Measurements from ENCODE around the gene AAMDC.

Gene AAMDC

DNA sequence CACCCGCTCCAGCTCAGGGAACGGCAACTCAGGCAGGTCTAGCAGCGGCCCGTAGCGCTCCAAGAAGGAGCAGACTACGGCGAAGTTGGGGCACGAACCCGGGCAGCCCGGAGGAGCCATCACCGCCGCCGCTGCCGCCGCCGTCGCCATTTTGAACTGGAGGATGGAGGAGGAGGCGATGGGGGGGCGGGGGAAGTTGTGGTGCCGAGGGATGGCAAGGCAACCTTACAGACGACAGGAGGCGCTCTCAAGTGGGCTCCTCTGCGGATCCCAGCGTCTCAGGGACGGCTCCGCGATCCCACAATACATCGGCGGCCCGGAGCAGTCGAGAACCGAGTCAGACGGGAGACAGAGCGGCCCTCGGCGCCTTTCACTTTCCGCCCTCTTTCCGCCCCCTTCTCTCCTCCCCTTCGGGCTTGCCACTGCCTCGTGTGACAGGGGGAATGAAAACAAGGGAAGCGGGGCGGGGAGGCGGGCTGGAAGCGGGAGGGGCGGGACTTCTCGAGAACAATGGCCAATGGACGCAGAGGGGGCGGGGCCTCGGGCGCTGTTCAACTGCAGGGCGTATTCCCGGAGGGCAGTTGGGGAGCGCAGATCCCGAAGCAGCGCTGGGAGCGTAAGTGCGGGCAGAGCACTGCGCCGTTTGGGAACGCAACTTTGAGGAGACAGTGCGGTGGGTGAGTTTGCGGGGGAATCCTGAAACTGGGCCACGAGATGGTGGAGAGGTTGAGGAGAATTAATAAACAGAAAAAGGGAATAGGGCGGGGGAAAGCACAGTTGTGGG is at the start of gene AAMDC, which contains the start of gene RSF1:
AAMDC (plus strand) TSS at position 580 of the 784 bp plus-strand sequence. CDS start 21,353 bp downstream, outside the sequence.
RSF1 (minus strand) TSS at position 158 of the 784 bp plus-strand sequence; CDS start at position 150, 8 bp downstream.
- Histone ChIP-seq H3F3A (ENCODE audit: insufficient read depth) (peaks cover 3% of the 10 kb centered on the region; the same call in 1 of the 2 replicates), H3K4me3 (ENCODE audit: insufficient read depth, low read length, poor library complexity, severe bottlenecking) (peak within 1 kb of the TSS; percentile 95), H2AFZ (ENCODE audit: low read depth, low read length, severe bottlenecking) (peak within 1 kb of the TSS; percentile 75), H4K20me1 (ENCODE audit: low read depth, low read length) (peaks cover 17% of the 10 kb centered on the region), H3K79me2 (ENCODE audit: insufficient read depth, low read length) (peaks cover 46% of the 10 kb centered on the region), H3K27me3 (ENCODE audit: low read length) (no peaks in the 10 kb centered on the region), H3K27ac (ENCODE audit: low read depth, low read length) (peak within 1 kb of the TSS; percentile 80), H3K9me2 (replicated peaks; ENCODE audit: insufficient read depth, low read length) (no peaks in the 10 kb centered on the region), H3K9me3 (ENCODE audit: insufficient read depth, low read length) (no peaks in the 10 kb centered on the region), H3K9ac (ENCODE audit: low read length) (peak within 1 kb of the TSS; percentile 98), H3K36me3 (ENCODE audit: low read length) (peaks cover 6% of the 10 kb centered on the region; the same call in 1 of the 2 replicates), H3K4me2 (ENCODE audit: low read depth, low read length, poor library complexity, severe bottlenecking) (peak within 1 kb of the TSS; percentile 88)
- TF ChIP-seq EZH2phosphoT487 (conservative IDR thresholded peaks at IDR 0.05; ENCODE audit: low read length), result no peak
- TF ChIP-seq, protein P1, sequence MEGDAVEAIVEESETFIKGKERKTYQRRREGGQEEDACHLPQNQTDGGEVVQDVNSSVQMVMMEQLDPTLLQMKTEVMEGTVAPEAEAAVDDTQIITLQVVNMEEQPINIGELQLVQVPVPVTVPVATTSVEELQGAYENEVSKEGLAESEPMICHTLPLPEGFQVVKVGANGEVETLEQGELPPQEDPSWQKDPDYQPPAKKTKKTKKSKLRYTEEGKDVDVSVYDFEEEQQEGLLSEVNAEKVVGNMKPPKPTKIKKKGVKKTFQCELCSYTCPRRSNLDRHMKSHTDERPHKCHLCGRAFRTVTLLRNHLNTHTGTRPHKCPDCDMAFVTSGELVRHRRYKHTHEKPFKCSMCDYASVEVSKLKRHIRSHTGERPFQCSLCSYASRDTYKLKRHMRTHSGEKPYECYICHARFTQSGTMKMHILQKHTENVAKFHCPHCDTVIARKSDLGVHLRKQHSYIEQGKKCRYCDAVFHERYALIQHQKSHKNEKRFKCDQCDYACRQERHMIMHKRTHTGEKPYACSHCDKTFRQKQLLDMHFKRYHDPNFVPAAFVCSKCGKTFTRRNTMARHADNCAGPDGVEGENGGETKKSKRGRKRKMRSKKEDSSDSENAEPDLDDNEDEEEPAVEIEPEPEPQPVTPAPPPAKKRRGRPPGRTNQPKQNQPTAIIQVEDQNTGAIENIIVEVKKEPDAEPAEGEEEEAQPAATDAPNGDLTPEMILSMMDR (IDR thresholded peaks at IDR 0.05; ENCODE audit: insufficient read depth, low read length, poor library complexity, severe bottlenecking), result peak; percentile 56

DNA sequence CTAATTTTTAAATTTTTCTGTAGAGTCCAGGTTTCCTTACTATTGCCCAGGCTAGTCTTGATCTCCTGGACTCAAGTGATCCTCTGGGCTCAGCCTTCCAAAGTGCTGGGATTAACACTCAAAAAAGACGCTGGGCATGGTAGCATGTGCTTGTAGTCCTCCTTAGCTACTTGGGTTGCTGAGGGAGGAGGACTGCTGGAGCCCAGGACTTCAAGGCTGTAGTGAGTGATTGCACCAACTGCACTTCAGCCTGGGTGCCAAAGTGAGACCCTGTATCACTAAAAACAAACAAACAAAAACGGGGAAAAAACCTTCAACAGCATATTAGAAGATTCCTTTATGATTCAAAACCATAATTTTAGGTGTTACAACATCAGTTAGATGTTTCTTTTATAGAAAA is 45.0 kb upstream of the AAMDC start:
- no peak for TF ChIP-seq EZH2phosphoT487 (conservative IDR thresholded peaks at IDR 0.05; ENCODE audit: low read length)
- TF ChIP-seq, protein P1 (IDR thresholded peaks at IDR 0.05; ENCODE audit: insufficient read depth, low read length, poor library complexity, severe bottlenecking), result no peak
- peaks cover 28% of the 10 kb centered on the region for H4K20me1 ChIP-seq (ENCODE audit: low read depth, low read length)

DNA sequence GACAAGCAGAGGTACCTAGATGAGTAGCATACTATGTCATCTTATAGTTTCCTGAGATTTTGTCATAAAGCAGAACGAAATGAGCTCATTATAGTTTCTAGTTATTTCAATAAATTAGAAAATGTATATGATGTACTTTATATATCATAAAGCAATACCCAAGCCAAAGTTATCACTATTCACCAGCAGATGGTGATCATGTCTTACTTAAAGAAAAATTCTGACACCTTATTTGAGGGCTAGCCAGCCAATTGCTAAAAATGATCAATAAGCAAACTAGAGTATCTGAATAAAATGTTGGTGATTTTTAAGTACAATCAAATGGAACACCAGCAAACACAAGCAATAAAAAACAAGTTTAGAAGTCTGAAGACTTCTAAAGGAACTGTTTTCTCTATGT is 44.5 kb upstream of the AAMDC start:
- no peaks in the 10 kb centered on the region for H3K27me3 ChIP-seq (ENCODE audit: low read length)
- no peak overlapping the region for H3K4me3 ChIP-seq (ENCODE audit: insufficient read depth, low read length, poor library complexity, severe bottlenecking)
- TF ChIP-seq EZH2phosphoT487 (conservative IDR thresholded peaks at IDR 0.05; ENCODE audit: low read length), result no peak
- TF ChIP-seq, protein P1 (IDR thresholded peaks at IDR 0.05; ENCODE audit: insufficient read depth, low read length, poor library complexity, severe bottlenecking), result peak; percentile 20
- peaks cover 25% of the 10 kb centered on the region for H4K20me1 ChIP-seq (ENCODE audit: low read depth, low read length)
- no peaks in the 10 kb centered on the region for H3K9me3 ChIP-seq (ENCODE audit: insufficient read depth, low read length)
- no peak overlapping the region for H3K4me2 ChIP-seq (ENCODE audit: low read depth, low read length, poor library complexity, severe bottlenecking)
- H3K9me2 ChIP-seq (replicated peaks; ENCODE audit: insufficient read depth, low read length), result no peaks in the 10 kb centered on the region
- peaks cover 85% of the 10 kb centered on the region for H3K79me2 ChIP-seq (ENCODE audit: insufficient read depth, low read length)
- H3F3A ChIP-seq (ENCODE audit: insufficient read depth), result no peaks in the 10 kb centered on the region
- H2AFZ ChIP-seq (ENCODE audit: low read depth, low read length, severe bottlenecking), result no peak overlapping the region
- H3K27ac ChIP-seq (ENCODE audit: low read depth, low read length), result no peak overlapping the region
- no peaks in the 10 kb centered on the region for H3K36me3 ChIP-seq (ENCODE audit: low read length)
- H3K9ac ChIP-seq (ENCODE audit: low read length), result no peak overlapping the region

More for the DNA sequence above, 45.0 kb upstream of the AAMDC start:
- Histone ChIP-seq H3K9me2 (replicated peaks; ENCODE audit: insufficient read depth, low read length) (no peaks in the 10 kb centered on the region), H3K36me3 (ENCODE audit: low read length) (no peaks in the 10 kb centered on the region), H2AFZ (ENCODE audit: low read depth, low read length, severe bottlenecking) (no peak overlapping the region), H3K4me3 (ENCODE audit: insufficient read depth, low read length, poor library complexity, severe bottlenecking) (no peak overlapping the region), H3K4me2 (ENCODE audit: low read depth, low read length, poor library complexity, severe bottlenecking) (no peak overlapping the region), H3K79me2 (ENCODE audit: insufficient read depth, low read length) (peaks cover 85% of the 10 kb centered on the region), H3K9ac (ENCODE audit: low read length) (no peak overlapping the region), H3K9me3 (ENCODE audit: insufficient read depth, low read length) (no peaks in the 10 kb centered on the region), H3F3A (ENCODE audit: insufficient read depth) (no peaks in the 10 kb centered on the region), H3K27me3 (ENCODE audit: low read length) (no peaks in the 10 kb centered on the region), H3K27ac (ENCODE audit: low read depth, low read length) (no peak overlapping the region)
